Esophagus squamous epithelium (tissue), 4 donors: Measurements from ENCODE around the gene ADA.

Experiments
- CTCF ChIP-seq, 6 experiments: fragments of 450-650 bp in 4 of 6; fragments of 200-600 bp in 2 of 6; sonication (generic) in 2 of 6; IDR thresholded peaks; one replicate each; pipeline ENCODE4 v1.5.1; 2016 to 2019; ENCODE audit warnings: antibody characterized with exemption in 6 of 6, mild to moderate bottlenecking in 4 of 6, moderate library complexity in 4 of 6
- POLR2A ChIP-seq, 4 donors: fragments of 450-650 bp; IDR thresholded peaks; one replicate each; pipeline ENCODE4 v1.6.1; 2017; ENCODE audit warnings: antibody characterized with exemption in 4 of 4, mild to moderate bottlenecking in 4 of 4, moderate library complexity in 3 of 4

GRCh38 chr20:44592366-44592765 is 59.1 kb downstream of the ADA start:
- TF ChIP-seq CTCF (IDR thresholded peaks at IDR 0.05) (no peak), POLR2A (IDR thresholded peaks at IDR 0.05) (no peak)
